NT2/D1 (cell line): ENCODE data around the gene EPS15.
"Not testable (repeated sequence)": the region's sequence is repeated elsewhere in the genome, so short reads cannot be mapped to it uniquely, and the experiment has no call there.

Experiments used
- YY1 ChIP-seq: IDR thresholded peaks from 2 replicates; pipeline ENCODE4 v1.6.1; 2011; ENCODE audit not compliant: insufficient read length, insufficient read depth
- ZNF274 ChIP-seq: IDR thresholded peaks from 2 replicates; pipeline ENCODE4 v1.6.1; 2011; ENCODE audit warnings: mild to moderate bottlenecking, low read depth, low read length

GRCh38 chr1:51387288-51387687, 131.8 kb downstream of the EPS15 start:
- not testable (repeated sequence) for TF ChIP-seq ZNF274, YY1
